HG02840 (cell line): ENCODE measurements around the gene EYS.

Experiments used
- ATAC-seq: cut with Tn5 transposase; IDR thresholded peaks from one replicate; pipeline ENCODE4 v1.9.1; 2021; ENCODE audit warnings: mild to moderate bottlenecking, moderate library complexity, moderate number of reproducible peaks; ENCODE audit not compliant: unreplicated experiment, low FRiP score

EYS gene

DNA sequence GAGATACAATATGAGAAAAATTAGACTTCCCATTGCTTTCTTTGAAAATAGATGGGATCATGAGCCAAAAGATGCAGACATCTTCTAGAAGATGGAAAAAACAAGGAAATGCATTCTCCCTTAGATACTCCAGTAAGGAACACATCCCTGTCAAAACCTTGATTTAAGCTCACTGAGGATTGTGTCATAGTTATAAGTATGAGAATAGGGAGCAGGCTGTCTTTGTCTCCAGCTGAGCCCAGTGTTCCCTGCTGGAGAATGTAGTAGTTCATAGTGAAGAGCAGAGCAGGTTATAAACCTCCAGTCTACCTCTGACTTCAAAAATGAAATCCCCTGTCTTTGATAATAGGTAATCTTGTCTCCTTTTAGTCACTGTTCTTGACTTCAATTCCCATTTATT, 1481.5 kb downstream of the EYS start:
- ATAC-seq, result no peak

DNA sequence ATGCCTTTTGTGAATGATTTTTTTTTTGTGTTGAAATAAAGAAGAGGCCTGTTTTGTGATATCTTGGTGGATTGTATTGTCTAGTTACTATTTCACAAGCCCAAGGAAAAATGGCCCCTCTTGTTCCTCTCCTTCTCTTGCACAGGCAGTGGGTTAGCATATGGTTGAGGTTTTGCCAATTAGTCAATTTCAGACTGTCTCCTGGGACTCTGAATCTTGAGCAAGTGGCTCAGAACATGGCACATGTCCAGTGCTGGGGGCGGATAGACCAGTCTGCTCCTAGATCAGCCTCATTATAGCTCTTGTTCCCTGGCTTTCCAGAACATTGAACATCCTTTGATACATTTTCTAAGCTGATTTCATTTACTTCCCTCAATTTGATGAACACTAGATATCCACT, 1482.2 kb downstream of the EYS start:
- no peak for ATAC-seq

DNA sequence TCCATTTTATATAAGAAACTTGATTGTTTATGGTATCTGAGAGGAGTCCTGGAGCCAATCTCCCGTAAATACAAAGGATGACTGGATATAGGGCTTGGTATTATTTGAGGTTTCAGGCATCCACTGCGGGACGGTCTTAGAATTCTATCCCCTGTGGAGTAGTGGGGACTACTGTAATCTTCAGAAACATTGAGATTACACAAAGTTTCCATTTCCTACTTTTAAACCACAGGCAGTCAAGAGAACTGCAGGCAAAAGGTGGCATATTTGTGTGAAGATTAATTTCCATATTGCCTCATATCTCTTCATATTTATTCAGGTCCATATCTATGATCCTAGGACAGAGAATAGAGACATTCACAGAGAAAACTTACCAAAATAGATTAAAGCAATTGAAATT, 1485.2 kb downstream of the EYS start:
- ATAC-seq, result no peak

DNA sequence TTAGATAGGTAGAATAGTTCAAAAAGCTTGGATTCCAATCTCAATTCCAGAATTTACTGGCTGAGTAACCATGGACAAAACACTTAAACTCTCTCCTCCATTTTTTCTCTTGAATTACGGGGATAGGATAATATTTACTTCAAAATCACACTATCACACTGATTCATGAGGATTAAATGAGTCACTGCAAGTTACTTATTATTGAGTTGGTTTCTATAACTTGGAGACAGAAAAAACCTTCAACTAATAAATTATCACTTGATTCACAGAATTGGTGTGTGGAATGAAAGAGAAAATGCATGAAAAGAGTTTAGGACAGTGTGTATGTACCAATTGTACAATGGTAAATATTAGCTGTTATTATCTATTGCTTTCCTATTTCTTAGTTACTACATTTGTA, 1486.2 kb downstream of the EYS start:
- no peak for ATAC-seq

DNA sequence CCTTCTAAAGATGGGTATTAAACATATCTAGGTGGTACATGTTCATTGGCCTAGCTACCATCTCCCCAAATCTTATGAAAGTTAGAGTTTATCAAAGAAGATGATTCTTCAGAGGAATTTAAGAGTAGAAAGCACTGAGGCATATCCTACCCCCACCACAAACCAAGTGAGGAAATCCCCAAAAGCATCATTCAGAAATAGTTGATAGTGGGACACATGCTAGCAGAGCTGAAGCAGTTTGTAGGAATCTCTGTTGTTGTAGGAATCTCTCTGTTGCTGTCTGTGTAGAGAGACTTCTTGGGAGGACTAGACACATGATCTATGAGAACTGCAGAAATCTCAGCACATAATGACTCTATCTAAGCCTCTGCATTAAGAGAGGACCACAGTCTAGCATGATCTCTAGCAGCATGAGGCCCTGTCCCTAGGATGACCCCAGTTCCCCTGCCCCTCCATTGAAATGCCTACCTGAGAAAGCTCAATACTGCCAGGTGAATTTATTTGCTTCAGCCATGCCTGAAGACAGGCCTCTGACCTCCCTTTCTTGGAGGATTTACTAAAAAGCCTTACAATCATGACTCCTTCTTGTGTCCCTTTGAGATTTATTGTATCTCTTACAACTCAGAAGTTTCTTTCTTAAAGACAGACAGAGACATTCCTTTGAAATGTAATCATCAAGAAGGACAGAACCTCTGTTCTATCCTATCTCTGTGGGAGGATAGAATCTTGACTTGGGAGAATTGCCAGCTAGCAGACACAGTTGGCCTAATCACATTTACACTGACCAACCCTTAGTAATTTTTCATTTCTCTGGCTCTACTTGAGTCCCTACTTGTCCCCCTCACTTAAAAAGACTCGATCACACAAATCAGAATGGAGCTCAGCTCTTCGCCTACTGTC, 1489.1 kb downstream of the EYS start:
- no peak for ATAC-seq

DNA sequence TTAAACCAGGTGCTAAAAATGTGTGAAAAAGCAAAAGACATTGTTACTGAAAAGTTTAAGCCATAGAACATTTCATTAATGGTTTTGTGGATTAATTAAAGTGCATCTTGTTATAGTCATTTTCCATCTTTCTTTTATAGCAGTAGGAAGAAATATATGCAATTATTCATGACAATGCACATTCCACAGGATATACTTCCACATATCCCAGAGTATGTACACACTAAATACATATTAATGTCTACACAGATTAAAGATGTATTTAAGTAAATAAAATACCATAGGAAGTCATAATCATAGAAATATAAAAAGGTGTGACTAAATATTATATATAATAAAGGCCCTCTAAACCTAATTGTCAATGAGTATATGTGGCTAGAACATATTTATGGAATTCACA, 1492.7 kb downstream of the EYS start:
- no peak for ATAC-seq

DNA sequence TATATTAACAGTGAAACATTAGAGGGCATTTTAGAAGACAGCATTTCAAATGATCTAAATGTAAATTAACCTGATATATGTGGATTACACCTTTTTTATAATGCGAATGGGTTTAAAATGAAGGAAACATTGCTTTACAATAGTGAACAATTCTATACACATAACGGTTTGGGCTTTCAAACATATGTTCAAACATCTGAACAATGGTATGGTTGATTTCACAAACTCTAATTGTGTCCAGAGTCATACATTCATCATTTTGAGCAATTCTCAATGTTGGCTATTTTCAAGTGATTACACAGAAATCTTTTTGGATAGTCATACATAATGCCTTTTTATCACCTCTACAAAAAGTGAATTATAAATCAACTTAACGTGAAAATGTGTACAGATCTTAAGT, 1493.3 kb downstream of the EYS start:
- no peak for ATAC-seq

DNA sequence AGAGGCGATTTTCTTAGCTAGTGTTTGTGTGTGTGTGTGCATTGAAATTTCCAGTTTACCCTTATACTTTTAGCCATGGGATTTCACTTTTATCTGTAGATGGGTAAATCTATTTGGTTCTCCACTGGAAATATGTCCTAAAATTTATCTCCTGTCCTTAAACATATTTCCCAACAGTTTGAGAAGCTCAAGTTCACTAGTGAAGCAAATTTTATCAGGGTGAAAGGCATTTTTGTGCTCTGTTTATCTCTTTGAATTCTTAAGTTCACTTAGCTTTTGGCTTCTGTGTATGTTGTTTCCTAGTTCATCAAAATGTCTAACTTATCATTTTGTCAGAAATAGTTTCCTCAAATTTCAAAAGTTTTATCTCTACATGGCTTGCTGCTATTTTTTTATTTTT, 1509.8 kb downstream of the EYS start:
- ATAC-seq, result no peak

DNA sequence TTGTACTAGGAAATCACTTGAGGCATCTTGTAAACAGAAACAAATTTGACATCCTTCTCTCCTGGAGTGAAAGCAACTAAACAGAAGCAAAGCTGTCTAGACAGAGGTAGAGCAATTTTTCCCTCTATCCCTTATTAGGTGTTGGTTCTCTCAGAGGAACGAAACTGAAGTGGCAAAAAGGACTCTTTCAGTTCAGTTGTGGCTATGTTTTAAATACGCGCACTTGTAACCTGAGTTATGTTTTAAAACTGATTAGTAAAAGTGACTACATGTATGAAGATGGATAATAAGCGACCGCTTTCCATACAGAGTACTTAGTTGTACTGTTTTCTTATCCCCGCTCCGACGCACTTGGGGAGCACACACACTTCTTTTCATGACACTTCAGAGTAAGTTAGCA, 1520.4 kb downstream of the EYS start:
- ATAC-seq, result no peak

DNA sequence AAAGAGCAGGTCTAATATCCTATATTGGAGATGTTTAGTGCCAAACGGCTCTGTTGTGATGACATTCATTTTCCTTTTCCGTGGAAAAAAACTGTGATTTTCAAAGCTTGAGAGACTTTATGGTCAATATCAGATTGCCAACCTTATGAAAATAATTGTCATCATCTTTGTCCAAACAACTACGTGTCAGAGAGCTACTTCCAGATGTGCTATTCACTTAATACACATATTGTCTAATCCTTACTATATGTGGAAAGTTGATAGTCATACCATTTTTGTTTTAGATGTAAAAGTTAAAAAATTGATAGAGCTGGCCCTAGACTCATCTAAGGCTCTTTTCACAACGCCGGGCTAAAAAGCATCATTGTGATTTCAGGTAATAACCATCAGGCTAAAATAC, 1521.4 kb downstream of the EYS start:
- ATAC-seq, result no peak

DNA sequence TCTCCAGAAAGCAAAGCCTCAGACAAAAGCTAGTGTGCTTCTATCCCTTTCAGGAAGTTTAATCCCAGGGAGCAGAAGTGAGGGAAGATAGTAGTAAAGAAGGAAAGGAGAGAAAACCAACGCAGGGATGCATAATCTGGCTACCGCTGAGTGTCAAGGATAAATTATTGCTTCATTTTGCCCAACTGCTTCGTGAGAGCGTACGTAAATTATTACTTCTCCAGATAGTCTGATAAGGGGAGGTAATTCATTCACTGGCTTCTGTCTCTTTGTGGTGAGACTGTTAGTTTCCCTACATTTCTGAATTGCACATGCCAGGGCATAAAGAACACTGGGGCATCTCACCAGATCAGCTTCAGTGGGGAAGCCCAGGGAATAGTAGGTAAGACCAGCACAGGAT, 1531.7 kb downstream of the EYS start:
- ATAC-seq, result no peak

DNA sequence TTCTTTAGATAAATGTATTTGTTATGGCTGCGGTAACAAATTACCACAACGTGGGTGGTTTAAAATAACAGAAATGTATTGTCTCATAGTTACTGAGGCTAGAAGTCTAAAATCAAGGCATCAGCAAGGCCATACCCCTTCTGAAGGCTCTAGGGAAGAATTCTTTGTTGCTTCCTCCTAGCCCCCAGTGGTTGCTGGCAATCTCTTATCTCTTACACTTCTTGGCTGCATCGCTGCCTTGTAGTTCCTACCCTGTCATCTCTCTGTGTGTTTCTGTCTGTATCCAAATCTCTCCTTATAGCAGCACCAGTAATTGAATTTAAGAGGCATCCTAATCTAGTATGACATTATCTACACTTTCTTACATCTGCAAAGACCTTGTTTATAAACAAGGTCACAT, 1536.7 kb downstream of the EYS start:
- ATAC-seq, result no peak

DNA sequence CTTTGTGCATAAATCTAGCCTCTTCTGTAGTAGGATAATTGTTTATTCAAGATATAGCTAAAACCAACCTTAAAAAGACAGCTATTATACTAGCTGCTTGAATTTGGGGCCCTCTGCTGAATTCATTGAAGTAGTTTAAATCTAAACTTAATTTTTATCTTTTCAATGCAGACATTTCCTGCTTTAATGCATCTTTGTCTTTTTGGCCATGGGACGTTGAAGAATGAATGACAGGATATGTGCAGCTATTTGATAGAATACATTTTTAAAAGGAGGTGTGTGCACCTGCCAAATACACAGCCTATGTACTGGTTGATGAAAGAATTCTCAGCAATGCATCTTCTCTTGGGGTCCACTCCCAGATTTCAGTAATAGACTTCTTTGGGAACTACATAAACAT, 1546.5 kb downstream of the EYS start:
- ATAC-seq, result no peak

DNA sequence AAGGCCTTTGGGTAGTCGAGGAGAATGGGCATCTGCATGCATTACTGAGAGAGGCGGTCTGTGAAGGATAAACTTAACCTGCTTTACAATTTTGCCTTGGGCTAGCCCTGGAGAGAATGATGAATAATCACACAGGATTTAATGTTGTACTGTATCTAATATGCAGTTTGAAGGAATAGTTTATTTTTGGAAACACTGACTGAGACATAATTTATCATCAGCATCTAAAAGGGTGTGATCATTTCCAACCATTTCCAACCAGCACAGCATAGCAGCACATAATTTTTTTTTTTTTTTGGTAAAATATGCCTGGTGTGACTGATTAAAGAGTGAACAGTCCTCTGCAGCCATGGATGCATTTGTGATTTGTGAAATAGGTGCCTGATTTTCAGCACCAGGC, 1552.0 kb downstream of the EYS start:
- no peak for ATAC-seq

DNA sequence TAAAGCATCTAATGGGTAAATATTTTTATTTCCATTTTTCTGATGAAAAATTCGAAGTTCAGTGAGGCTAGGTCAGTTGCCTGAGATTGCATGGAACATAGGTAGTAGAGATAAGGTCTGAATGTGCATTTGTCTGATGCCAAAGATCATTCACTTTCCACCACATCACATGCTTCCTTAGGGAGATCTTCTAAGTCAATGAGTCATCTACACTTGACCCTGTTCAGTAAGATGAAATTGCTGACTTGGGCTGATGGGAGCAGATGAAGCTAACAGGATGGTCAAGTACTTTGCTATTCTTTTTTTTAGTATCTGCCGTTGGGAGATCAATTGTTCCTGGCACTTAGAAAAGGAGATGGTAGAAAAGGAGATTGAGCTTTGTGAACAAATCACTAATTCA, 1560.2 kb downstream of the EYS start:
- ATAC-seq, result no peak

DNA sequence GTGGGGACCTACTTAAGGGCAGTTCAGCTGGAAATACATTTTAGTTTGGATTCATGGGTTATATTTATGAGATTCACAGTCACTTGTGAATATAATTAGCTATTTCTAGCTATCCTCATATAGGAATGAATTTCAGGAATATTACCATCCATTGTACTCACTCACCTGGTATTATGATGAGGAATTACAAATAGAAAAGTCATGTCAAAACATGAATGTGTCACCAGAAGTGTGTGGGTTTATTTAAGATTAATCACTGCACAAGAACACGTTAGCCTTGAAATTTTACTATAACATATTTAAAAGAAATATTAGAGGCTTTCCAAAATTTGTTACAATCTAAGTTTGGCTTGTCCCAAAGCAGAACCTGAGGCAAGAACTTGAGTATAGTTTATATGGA, 1560.9 kb downstream of the EYS start:
- no peak for ATAC-seq

DNA sequence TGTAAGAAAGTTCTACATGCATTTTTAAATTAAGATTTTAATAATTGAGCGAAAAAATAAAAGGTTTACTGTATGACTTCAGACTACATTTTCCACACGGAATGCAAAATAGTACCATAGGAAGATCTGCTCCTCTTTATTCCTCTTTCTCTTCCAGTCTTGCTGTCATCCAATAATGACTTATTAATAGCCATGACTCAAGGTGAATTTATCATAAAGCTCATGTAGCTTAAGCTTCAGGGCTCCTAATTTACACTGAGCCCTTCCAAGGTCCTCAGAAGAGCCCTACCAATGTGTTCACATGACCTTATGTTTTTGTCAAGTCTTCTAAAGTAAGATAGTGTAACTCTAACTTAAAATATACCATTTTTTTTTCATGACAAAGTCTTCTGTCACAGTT, 1561.4 kb downstream of the EYS start:
- ATAC-seq, result no peak

DNA sequence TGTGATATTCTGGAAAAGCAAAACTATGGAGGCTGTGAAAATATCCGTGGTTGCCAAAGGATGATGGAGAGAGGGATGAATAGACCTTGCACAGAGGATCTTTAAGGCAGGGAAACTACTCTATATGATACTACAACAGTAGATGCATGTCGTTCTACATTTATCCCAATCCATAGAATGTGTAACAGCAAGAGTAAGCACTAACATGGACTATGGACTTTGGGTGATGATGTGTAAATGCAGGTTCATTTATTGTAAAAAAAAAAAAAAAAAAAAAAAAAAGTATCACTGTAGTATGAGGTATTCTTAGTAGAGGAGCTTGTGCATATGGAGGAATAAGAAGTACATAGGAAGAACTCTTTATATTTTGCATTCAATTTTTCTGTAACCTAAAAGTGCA, 1563.9 kb downstream of the EYS start:
- no peak for ATAC-seq

DNA sequence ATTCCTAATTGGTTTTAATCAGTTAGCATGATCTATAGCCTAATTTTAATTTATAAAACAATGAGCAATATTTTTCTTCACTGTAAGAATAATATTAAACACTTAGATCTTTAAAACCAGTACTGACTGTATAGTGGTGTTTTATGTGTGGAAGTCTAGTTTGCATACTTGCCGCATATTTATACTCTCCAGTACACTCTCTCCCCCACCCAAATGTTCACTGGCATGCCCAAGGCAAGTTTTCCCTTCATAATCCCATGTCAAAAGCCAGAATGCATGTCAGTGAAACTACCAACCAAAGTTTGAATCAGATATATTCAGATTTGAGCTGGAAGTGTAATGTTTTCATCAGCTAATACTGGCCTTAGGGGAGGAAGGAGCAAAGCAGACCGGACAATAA, 1565.3 kb downstream of the EYS start:
- no peak for ATAC-seq

DNA sequence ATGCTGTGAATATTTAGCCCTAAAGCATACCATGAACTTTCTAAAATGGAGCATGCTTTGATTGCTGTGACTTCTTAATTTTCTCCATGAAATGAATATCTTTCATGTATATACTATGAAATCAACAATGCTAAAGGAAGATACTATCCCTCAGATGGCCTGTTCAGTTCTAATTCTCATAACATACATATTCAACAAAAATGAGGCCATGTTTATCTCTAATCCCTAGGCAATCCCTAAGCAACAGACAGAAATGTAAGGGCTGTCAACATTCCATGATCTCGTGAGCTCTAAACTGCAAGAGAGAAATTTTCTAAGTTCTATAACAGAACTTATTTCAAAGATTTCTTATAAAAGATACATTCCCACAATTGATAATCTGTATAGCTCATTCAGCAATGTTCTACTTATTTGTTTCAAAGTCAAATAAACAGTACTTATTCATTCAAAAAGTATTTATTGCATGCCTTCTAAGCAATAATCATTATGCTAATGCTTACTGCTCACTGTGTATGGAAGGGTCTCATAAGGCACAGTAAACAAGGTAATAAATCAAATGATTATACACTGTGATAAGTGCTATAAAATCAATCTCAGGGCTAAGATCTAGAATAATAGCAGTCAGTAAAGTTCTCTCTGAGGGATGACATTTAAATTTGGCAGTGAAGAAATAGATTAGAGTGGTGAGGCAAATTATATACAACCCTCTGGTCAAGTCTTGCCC, 1578.6 kb downstream of the EYS start:
- ATAC-seq, result no peak

DNA sequence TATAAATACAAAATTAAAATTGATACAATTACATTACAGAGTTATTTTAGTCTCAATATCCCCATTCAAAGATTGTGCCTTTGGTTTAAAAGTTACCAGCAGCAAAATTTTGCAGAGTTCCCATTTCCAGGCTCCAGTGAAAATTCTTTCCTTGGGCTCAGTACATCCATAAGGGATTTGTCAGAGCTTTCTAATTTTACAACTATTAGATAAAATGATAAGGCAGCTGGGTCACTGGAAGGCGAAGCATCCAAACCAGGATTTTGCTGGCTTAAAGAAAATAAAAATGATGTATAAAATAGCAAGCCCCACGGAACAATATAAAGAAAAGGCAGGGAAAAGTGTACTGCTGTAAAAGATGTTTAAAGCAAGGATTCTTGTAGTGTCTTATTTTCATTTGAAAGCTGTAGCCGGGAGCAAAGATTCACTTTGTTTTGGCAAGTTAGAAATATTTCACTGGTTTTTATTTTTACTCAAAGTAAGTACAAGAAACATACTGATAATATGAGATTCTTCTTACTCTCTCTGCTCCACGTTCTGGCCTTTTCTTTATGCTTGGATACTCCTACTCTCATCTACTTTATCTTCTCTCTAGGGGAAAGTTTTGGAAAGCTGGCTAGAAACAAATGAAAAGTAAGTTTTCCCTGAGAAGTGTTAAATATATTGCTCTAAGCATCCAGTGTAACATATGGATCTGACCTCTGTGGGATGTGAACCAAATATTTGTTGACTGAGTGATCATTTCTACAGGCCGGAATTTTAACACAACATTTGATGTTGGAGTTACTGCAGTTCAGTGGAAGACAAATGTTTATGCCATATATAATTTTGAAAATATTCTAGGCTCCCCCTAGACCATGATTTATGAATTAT, 1583.0 kb downstream of the EYS start:
- ATAC-seq, result no peak
